ENCODE data around the gene ENTPD2. TPM values are rescaled to one million over a fixed set of nuclear protein-coding genes. Genes with fewer than 3 reads are reported as not detected.

ENTPD2 gene
- total RNA-seq, 1 experiment from 2014 or later, result 4.0 TPM

- H3K23me2 ChIP-seq (ENCODE audit: insufficient read length, low read depth, low read length, poor library complexity, severe bottlenecking), result peaks cover 11% of the 10 kb centered on the region
- H3K4me1 Mint-ChIP-seq, result peaks cover 5 to 10% of the 10 kb centered on the region in 2 experiments
- H3K27me3 ChIP-seq (ENCODE audit: insufficient read depth, low read length), result peaks cover 7% of the 10 kb centered on the region; the same call in 1 of the 2 replicates
- H2AFZ ChIP-seq (ENCODE audit: low read length), result no peak overlapping the region
- no peak overlapping the region for H3K27ac ChIP-seq (ENCODE audit: insufficient read length, low read depth, low read length)
- no peak overlapping the region for H4K8ac ChIP-seq (replicated peaks; ENCODE audit: insufficient read length, low read depth, low read length)
- no peak overlapping the region for H3K4ac ChIP-seq (ENCODE audit: low read depth, low read length)
- no peak overlapping the region for H3K9ac ChIP-seq (ENCODE audit: extremely low read depth, insufficient read length, low read length)
- no peak overlapping the region for H2BK5ac ChIP-seq (ENCODE audit: insufficient read length, low read length)
- no peak overlapping the region for H3K27ac Mint-ChIP-seq
- H3K4me1 ChIP-seq (ENCODE audit: insufficient read depth, low read length), result no peaks in the 10 kb centered on the region
- TF ChIP-seq CTCF (conservative IDR thresholded peaks at IDR 0.05), result no peak
- no peak overlapping the region for H3K56ac ChIP-seq (ENCODE audit: insufficient read length, low read depth, low read length)
- H4K20me1 ChIP-seq (ENCODE audit: control insufficient read depth, insufficient read depth, insufficient read length), result no peaks in the 10 kb centered on the region
- H3K4me3 Mint-ChIP-seq, result no peak overlapping the region
- H2BK20ac ChIP-seq (ENCODE audit: low read depth, low read length, poor library complexity, severe bottlenecking), result no peak overlapping the region
- no peaks in the 10 kb centered on the region for H3K36me3 Mint-ChIP-seq (ENCODE audit: insufficient read depth in 1 of 3, low read depth in 3 of 3)
- no peak overlapping the region for H3K4me2 ChIP-seq (ENCODE audit: insufficient read depth, insufficient read length, low read length)
- no peak overlapping the region for H3K14ac ChIP-seq (ENCODE audit: insufficient read depth, low read length)
- no peak overlapping the region for H3T11ph ChIP-seq (ENCODE audit: low read length)
- H3K79me2 ChIP-seq (ENCODE audit: insufficient read depth, low read length), result 0 out of 2 replicates have a peak, but pooled peaks cover 2% of the 10 kb centered on the region
- H3K9me3 Mint-ChIP-seq, result no peaks in the 10 kb centered on the region
- no peak overlapping the region for H2BK15ac ChIP-seq (ENCODE audit: low read depth, low read length)
- peaks cover 71% of the 10 kb centered on the region for H3K27me3 Mint-ChIP-seq (ENCODE audit: low read depth)
- H3K9me3 ChIP-seq (ENCODE audit: control insufficient read depth, low read depth, low read length), result no peaks in the 10 kb centered on the region
- no peak overlapping the region for H3K23ac ChIP-seq (ENCODE audit: insufficient read length, low read depth, low read length)
- H2AK5ac ChIP-seq (ENCODE audit: insufficient read length, low read length), result no peak overlapping the region
- no peak overlapping the region for H4K91ac ChIP-seq (ENCODE audit: insufficient read length, low read depth, low read length)
- no peak overlapping the region for H2BK12ac ChIP-seq (ENCODE audit: insufficient read length, low read depth, low read length)
- DNase-seq, result peak; percentile 74
- no peaks in the 10 kb centered on the region for H3K79me1 ChIP-seq (ENCODE audit: insufficient read depth, low read depth, low read length, poor library complexity, severe bottlenecking)
- WGBS (ENCODE audit: extremely low coverage, insufficient read length, low lambda C conversion rate), result no CpG with 5 or more reads among the region's 72 CpGs
- H2BK120ac ChIP-seq (ENCODE audit: low read depth, low read length, poor library complexity, severe bottlenecking), result no peak overlapping the region
- H4K5ac ChIP-seq (ENCODE audit: insufficient read length, low read depth, low read length), result no peak overlapping the region
- H3K18ac ChIP-seq (ENCODE audit: insufficient read length, low read depth, low read length), result no peak overlapping the region
Observed at GRCh38 chr9:137048655-137049543, 5.0 kb downstream of the ENTPD2 start.

All from H9 (cell line).